ENCODE data around the gene UGT1A7.
"Not testable (repeated sequence)": the region's sequence is repeated elsewhere in the genome, so short reads cannot be mapped to it uniquely, and the experiment has no call there.

The UGT1A7 gene

DNA sequence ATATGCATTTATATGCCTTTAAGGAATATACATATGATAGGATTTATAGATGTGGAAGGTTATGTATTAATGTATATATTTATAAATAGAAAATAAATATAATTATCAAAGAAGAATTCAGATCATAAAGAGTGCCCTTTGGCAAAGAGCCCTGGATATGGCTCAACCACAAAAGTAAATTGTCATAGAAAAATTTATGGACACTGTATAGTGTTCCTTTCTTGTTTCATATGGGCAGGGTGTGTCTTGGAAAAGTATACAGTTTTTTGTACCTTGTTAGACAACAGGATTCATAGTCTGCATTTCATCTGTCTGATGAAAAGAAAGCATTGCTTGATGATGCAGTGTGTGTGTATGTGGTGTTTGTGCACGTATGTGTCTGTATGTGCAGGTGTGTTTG is 2.9 kb downstream of the UGT1A7 start:
- no peak for DNase-seq

DNA sequence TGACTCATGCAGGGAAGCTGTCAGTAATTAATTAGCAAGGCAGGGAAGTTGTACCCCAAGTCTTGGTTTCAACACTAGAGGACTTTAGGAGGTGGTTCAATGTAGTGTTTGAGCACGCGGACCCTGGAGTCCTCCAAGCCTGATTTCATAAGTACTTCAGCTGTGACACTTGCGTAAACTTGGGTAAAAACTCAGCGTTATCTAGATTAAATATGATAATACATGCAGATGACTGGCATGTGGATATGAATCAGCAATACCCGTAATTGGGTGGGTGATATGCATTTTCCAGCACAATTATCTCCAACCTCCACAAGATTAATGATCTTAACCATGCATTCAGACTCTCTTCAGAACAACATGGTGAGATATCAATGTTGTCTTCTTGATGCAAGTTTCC is 5.2 kb downstream of the UGT1A7 start:
- DNase-seq = no peak

DNA sequence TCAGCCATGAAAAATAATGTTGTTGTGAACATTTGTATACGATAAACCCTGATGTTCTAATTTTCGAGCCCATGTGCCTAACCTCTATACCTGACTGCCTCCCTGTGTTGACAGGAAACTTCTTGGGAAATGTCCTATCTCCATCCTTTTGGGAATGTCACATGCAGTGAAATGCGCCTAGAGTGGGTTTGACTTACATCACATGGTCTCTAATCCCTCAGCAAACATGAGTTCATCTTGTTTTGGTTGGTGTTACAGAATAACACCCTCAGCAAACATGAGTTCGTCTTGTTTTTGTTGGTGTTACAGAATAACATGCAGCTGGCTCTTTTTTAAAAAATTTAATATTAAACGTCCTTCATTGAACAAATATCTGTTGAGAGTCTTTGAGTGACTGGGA is 6.6 kb downstream of the UGT1A7 start:
- DNase-seq = no peak

DNA sequence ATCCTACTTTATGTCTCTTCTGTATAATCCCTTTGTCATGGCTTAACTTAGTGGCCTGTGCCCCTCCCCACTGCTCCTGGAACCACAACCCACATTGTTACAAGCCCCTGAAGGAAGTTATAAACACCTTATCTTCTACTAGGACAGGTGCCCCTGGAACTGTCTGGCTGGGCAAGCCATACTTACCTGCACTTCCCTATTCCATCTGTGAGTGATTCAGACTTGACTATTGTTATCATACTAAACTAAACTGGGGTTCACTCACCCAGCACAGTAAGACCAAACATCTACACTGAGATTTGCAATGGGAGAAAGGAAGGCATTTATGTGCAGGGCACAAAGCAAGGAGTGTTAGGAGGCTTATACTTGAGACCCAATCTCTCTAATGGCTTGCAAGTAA is 7.3 kb downstream of the UGT1A7 start:
- DNase-seq = no peak

DNA sequence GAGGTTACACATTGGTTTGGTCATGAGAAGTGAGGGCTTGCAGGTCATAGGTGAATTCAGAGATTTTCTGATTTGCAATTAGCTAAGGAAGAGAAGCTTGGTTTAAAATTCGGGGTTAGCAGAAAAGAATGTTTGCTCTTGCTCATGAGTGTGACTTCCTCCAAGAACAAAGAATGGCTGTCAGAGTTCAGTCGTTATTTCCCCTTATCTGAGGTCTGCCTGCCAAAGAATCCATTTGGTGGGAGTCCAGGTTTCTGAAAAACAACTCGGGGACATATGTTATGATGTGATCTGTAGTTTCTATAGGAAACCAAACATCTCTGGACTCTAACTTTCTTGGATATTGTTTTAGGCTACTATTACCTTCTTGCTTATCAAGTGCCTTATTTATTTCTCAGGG is 7.8 kb downstream of the UGT1A7 start:
- no peak for DNase-seq

DNA sequence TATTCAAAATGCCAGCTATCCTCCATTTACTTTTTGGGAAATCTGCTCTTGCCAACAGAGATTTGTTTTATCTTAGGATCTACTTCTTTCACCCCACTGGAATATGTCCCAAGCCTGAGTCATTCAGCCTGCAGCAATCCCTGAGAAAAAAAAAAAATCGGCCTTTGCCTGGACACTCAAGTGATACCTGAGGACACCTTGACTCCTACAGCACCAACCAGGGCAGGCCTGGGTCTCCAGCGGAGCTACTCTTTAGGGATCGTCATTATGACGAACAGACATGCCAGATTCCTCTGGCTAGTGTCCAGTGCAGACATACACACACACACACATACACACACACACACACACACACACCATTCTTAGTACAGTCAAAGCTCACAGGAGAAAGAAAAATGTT is 8.7 kb downstream of the UGT1A7 start:
- no peak for DNase-seq

DNA sequence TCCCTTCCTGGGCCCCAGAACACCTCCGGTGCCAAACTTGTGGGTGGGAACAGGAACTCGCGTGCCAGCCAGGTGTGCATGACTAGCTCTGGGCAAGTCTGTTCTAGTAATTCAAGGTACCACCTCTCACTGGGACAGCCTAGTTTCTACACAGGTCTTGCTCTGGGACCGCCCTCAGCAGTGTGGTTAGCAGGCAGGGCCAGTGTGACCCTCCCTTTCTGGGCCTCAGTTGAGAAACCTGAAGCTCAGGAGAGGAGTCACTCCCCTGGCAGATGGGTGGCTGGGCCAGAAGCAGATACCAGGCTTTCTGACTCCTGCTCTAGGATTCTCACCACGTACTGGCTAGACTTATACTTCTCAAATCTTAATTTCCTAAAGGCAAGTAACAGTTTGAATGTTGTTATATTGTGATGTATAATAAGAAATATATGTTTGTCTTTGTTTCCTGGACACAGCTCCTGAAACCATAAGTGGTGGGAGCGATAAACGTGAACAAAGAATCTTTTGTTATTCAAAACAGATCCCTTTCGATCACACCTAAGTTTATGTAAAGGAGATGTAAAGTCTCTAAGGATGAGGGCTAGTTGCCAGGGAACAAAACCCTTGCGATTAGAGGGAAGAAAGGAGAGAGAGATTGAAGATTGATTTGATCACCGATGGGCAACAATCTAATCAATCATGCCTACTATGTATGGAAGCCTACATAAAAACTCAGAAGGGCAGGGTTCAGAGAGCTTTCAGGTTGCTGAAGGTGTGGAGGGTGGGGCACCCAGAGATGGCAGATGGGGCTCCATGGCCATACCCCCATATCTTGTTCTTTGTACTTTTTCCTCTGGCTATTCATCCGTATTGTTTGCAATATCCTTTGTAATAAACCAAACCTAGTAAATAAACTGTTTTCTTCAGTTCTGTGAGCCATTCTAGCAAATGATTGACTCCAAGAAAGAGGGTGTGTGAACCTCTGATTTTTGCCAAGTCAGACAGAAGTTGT is 10.0 kb downstream of the UGT1A7 start:
- DNase-seq = no peak

DNA sequence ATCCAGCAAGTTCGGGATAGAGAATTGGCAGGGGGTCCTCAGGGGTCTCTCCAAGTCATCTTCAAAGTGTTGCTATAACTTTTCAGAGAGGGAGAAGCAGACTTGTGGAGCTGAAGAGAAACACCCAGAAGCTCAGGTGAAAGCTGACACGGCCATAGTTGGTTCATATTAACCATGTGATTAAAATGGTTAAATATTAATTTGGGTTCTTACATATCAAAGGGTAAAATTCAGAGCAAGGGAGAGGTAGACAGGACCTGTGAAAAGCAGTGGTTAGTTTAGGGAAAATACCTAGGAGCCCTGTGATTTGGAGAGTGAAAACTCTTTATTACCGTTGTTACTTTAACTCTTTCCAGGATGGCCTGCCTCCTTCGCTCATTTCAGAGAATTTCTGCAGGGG is 10.9 kb downstream of the UGT1A7 start, which contains the start of gene UGT1A6:
Gene UGT1A6 (plus strand): TSS at position 243 of the 400 bp plus-strand sequence. CDS start 115 bp downstream, at position 358.
- DNase-seq = no peak

DNA sequence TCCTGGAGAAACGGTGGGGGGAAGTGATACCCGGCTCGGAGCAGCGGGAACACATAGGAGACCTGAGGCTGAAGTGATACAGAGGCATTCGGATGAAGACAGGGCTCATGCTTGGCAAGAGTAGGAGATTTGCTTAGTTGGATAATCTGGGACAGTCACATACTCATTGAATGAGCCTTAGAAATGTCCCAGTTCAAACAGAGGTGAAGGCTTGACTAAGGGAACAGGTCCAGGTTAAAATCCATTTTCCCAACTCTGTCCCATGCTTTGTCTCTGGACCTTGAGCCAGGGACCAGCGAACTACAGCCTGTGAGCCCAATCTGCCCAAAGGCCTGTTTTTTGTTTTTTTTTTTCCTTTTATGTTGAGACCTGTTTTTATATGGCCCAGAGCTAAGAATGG is 12.3 kb downstream of the UGT1A7 start:
- no peak for DNase-seq

DNA sequence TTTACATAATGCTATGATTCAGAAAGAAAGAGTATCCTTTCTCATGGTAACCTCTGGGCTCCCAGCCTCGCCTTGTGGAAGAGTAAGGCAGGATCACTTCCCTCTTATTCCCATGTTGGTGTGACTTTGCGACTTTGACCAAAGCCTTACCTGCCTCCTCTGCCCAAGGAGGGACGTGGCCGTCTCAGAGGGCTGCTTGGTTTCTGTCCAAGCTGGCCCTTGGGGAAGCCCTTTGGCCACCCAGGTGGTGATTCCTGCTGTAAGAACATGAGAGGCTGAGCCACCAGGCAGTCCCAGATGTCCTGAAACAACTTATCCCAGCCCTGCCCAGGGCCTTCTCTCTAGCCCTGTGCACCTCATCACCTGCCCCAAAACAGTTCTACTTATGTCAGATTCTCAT is 17.0 kb downstream of the UGT1A7 start:
- DNase-seq = no peak

DNA sequence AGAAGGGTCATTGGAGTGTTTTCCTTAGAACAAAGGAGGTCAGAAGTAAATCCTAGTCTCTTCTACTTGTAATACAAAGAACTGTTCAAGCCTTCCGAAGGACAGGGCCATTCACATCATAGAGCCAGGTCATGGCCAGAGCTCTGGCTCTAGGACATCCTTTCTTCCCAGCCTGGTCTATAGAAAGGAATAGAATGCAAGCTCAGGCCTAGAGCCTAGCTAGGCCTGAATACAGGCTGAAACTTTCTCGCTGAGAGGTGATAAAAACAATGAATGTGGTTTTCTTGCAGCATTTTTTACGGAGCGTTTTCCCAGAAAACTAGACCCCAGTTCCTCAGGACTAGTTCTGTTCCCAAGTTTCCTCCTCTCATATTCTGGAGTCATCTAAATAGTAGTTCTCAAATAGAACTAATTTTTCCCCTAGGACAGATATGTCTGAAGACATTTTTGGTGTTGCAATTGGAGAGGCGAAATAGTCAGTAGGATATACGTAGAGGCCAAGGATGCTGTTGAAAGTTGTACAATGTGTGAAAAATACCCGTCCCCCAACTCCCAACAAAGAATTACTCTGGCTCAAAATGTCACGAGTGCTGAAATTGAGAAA is 17.8 kb downstream of the UGT1A7 start:
- no peak for DNase-seq

DNA sequence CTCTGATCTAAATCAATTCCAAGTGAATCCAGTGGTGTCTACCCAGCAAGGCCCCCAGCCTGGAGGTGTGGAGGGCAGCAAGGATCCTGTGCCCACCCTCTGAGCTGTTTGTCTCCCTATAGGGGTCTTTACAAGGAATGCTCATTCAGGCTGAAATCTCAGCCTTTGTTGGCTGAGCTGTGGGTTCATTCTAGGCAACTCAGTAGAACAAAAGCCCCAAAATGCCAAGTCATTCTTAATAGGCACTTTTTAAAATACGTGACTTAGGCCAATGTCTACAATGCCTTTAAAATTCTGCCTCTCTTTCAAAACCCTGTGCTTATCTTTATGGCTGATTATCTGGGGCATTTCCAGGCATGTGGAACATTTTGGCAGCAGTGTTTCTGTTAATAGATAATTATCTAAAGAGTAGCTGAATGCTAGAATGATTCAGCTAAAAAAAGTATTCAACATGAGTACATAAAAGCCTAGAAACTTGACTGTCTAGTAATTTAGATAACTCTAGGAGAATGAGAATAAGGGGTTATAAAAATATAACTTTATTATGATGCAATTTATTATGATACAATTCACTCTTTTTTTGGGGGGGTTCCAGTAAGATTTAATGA is 18.4 kb downstream of the UGT1A7 start:
- DNase-seq = no peak

DNA sequence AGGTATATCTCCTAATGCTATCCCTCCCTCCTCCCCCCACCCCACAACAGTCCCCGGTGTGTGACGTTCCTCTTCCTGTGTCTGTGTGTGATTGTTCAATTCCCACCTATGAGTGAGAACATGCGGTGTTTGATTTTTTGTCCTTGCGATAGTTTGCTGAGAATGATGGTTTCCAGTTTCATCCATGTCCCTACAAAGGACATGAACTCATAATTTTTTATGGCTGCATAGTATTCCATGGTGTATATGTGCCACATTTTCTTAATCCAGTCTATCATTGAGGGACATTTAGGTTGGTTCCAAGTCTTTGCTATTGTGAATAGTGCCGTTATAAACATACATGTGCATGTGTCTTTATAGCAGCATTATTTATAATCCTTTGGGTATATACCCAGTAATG is 19.1 kb downstream of the UGT1A7 start:
- not testable (repeated sequence) for DNase-seq

DNA sequence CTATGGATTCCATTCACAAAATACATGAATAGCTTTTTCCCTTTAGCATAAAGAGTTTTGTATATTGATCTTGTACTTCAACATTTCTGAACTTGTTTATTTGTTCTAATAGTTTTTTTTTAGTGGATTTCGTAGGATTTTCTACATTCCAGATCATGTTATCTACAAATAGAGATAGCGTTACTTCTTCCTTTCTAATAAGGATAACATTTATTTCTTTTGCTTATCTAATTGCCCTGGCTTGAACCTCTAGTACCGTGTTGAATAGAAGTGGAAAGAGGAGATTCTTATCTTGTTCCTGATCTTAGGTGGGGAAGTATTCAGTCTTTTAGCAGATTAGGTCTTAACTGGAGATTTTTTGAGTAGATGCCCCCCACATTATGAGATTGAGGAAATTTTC is 20.5 kb downstream of the UGT1A7 start:
- no peak for DNase-seq

DNA sequence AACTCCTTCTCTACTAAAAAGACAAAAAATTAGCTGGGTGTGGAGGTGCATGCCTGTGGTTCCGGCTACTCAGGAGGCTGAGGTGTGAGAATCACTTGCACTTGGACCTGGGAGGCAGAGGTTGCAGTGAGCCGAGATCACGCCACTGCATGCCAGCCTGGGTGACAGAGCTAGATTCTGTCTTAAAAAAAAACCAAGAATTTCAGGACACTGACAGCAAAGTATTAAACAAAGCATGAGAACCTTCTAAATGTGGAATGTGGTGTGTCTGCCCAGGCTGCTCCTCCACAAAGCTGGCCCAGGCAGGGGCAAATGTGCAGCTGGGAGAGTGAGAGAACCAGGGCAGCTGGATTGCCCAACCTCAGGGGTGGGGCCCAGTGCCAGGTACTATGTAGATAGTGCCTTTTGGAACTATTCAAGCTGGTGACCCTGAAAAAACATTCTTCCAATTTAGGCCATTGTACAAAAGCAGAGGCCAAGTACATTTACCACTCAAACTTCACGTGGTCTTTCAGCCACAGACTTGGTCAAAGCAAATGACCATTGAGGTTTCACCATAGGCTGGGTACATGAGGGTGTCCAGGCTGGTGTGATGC is 24.3 kb downstream of the UGT1A7 start:
- DNase-seq = no peak

DNA sequence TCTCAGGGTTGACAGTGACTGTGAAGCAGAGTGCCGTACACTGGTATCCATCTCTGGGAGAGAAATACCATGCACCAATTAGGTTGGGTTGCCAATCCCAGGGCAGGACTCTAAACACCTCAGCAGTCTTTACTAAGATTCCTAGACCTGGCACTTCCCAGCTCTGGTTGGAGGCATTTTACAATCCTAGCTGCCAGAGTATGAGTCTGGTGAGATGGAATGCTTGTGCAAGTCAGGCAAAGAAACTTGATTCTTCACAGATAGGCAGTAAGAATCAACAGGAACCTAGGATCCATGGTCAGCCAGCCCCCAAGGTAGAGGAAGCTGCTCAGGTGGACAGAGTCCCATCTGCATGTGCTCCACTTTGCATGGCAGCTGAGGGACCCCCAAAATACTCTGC is 25.0 kb downstream of the UGT1A7 start:
- no peak for DNase-seq

DNA sequence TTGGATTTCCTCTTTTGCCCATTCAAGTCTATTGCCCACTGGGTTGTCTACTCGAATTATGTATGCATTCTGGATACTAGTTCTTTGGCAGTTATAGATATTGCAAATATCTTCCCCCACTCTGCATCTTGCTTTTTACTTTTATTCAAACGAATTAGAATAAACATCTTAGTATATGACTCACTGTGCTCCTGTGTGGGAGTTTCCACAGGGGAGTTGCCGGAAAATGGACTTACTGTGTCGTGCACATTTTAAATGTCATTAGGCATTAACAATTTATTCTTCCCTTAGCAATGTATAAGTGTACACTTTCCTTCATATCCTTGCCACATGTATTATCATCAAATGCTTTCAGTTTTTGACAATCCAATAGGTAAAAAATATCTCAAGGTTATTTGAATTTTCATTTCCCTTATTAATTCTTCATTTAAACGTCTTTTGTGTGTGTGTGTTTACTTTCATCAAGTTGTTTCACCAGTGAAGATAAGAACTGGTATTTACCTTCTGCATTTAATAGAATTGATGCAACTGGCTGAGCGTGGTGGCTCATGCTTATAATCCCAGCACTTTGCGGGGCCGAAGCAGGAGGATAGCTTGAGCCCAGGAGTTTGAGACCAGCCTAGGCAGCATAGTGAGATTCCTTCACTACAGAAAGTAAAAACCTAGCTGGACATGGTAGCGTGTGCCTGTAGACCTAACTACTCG is 26.4 kb downstream of the UGT1A7 start:
- no peak for DNase-seq

DNA sequence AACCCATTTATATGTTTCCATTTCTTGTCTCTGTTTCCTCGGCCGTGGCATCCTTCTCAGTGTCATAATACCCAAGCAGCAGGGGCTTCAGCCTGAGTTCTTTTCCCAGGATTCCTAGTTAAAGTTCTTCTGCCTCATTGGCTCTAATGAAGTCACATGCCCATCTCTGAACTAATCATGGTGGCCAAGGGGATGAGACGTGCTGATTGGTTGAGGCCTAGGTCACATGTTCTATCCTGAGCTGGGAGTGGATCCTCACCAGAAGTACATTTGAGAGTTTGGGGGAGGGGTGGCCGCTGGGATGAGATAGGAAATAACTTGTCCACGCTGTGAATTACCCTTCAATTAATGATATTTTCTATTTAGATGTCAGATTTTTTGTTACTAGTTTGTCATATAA is 27.2 kb downstream of the UGT1A7 start:
- DNase-seq = no peak

DNA sequence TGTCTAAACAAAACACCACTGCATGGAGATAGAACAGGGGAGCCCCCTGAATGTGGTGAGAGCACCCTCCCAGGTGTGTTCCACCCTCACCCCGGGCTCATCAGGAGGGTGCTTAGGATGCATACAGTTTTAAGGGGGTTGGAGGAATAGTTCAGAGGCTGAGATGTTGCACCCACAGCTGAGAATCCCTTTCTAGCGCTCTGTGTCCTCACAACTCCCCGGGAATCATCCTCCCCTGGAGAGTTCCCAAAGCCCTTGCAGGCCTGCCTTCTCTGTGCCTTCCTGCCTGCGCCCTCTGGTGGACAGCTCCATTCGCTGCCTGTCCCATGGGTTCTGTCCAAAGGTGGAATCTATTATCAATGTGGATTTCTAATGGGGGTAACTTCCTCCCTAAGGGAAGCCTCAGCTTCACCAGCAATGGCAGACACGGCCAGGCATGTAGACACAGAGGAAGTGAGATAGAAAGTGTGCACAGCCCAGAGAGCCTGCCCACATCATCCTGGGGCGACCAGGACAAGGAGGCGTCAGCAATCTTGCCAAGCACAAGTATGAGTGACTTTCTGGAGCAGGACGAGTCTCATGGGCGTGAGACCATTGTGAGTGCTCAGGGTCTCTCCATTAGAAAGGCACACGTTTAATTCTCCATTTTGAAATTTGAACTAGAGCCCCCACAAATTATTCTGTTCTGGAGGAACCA is 29.8 kb downstream of the UGT1A7 start:
- peak; percentile 42 for DNase-seq

DNA sequence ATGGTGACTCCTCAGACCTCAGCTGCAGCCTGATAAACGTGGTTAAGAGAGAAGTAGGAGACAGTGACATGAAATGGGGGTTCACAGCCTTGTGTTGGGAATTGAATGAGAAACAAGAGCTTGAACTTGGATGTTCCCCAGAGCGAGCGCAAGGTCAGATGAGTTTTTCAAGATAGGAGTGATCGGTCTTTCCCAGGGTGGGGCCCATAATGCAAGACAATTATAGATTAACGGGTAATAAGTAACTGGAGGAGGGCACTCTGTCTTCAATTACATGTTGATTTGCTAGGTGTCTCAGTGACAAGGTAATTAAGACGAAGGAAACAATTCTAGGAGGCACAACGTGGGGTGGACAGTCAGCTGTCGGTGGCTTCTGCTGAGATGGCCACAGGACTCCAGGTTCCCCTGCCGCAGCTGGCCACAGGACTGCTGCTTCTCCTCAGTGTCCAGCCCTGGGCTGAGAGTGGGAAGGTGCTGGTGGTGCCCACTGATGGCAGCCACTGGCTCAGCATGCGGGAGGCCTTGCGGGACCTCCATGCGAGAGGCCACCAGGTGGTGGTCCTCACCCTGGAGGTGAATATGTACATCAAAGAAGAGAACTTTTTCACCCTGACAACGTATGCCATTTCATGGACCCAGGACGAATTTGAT is 31.0 kb downstream of the UGT1A7 start, which contains the start of gene UGT1A5:
Gene UGT1A5 (plus strand): TSS at position 297 of the 651 bp plus-strand sequence. CDS start 85 bp downstream, at position 382.
- DNase-seq = no peak

DNA sequence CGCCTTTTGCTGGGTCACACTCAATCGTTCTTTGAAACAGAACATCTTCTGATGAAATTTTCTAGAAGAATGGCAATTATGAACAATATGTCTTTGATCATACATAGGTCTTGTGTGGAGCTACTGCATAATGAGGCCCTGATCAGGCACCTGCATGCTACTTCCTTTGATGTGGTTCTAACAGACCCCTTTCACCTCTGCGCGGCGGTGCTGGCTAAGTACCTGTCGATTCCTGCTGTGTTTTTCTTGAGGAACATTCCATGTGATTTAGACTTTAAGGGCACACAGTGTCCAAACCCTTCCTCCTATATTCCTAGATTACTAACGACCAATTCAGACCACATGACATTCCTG is 31.5 kb downstream of the UGT1A7 start:
- DNase-seq = no peak
